ENCODE measurements around the gene NKAIN2. TPM values are rescaled to one million over a fixed set of nuclear protein-coding genes. Genes with fewer than 3 reads are reported as not detected.
"Not testable (repeated sequence)": the region's sequence is repeated elsewhere in the genome, so short reads cannot be mapped to it uniquely, and the experiment has no call there.

The NKAIN2 gene
- total RNA-seq, 1 experiment from 2014 or later: not detected

DNA sequence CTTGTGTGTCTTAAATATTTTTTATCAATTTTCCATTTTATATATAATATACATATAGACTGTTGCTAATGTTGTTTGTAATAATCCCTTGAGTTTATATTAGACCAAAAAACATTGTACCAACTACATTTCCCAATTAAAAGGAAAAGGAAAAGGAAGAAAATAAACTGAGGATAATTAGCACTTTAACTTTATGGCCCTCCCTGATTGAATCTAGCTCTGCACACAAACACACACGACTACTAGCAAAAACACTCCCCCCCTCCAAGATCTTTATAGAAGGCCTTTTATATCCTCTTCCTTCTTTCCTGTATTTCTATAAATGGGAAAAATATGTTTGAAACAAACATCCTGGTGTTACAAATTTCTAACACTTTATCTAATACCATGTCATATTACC lies 276.8 kb downstream of the NKAIN2 start:
- DNase-seq (ENCODE audit: low read depth): no peak

DNA sequence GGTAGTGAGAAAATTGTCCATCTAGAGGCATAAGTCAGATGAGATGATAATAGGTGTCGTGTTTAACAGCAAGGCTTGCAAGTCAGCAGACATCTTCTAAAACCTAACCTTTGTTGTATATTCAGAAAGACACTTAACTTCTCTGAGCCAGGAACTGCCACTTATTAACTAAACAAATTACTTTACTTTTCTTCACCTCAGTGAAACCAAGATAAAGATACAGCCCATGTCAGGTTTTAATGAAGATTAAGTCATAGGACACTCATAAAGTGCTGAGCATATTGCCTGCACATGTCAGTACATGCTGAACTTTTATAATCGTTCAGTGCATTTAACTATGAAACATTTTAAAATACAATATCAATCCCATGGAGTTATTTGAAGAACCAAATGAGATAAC lies 286.8 kb downstream of the NKAIN2 start:
- no peak for DNase-seq (ENCODE audit: low read depth)

DNA sequence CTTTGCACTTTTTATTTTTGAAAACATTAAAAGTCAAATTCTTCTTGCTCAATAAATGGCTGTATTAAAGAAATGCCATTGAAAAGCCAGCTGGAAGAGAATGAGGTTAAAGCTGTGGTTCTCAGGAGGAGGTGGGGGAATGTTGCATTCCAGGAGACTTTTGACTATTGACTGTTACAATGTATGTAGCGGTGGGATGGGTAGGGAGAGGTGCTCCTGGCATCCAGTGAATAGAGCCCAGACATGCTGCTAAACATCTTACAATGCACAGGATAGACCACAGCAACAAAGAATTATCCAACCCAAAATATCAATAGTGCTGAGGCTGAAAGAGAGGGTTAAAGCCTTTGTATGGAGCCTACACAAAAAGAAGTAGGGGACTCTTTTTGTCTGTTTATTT lies 295.9 kb downstream of the NKAIN2 start:
- DNase-seq (ENCODE audit: low read depth): no peak

GRCh38 chr6:124110514-124110913 lies 306.8 kb downstream of the NKAIN2 start:
- DNase-seq (ENCODE audit: low read depth): no peak

DNA sequence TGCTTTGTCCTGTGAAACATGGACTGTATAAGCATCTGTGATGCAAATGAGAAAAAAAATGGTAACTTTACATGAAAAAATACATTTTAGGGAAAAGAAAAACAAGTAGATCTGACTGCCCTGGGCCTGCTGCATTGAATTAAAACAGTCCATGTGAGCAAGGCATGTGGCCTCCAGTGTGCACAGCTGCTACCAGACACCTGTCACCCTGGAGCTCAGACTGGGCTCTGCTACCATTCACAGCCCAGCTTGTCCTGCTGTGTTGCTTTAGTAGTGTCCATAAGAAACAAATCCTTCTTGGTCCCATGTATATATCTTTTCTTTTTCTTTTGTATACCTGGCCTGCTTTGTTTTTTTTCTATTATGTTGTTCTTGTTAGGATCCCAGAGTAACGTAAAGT lies 315.9 kb downstream of the NKAIN2 start:
- no peak for DNase-seq (ENCODE audit: low read depth)

DNA sequence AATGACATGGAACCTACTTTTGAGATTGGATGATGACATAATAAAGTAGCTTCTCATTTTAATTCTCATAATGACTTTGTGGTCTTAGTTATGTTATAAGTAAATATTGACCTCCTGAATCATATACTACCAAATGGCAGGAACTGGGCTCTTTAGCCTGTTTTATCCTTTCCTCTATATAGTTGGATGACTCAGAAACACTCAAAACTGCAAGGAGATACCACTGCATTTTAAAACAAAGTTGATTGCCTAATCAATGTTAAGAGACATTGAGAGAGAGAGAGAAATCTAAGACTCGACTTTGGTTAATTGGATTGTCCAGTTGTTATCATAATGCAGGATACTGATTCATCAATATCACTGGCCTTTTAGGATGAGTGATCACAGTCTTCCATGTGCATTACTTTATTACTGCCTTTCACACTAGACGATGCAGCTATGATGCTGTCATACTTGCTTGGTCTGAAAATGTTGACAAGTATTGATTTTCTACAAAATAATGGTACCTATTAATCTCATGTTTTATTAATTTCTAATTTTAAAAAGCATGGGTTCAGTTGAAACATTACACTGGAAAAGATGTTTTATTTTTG lies 320.0 kb downstream of the NKAIN2 start:
- DNase-seq (ENCODE audit: low read depth): no peak

- no peak for DNase-seq (ENCODE audit: low read depth)
These were observed 327.6 kb downstream of the NKAIN2 start for GRCh38 chr6:124131259-124131658.

GRCh38 chr6:124131779-124132178 lies 328.1 kb downstream of the NKAIN2 start:
- no peak for DNase-seq (ENCODE audit: low read depth)

GRCh38 chr6:124132256-124132655 lies 328.6 kb downstream of the NKAIN2 start:
- DNase-seq (ENCODE audit: low read depth): no peak

DNA sequence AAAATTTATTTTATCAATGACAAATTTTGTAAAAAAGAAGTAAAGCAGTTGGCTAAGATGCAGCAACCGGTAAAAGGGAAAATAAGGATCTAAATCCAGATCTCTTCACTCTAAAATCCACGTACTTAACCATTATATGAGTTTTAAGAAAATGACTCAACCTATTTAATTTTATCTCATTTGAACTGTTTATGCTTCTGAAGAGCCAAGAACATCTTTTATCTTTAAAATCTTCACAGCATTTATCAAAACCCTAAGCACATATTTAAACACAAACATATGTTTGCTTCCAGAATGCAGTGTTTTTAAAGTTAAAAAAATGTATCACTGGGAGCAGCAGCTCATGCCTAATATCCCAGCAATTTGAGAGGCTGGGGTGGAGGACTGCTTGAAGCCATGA lies 339.2 kb downstream of the NKAIN2 start:
- no peak for DNase-seq (ENCODE audit: low read depth)

DNA sequence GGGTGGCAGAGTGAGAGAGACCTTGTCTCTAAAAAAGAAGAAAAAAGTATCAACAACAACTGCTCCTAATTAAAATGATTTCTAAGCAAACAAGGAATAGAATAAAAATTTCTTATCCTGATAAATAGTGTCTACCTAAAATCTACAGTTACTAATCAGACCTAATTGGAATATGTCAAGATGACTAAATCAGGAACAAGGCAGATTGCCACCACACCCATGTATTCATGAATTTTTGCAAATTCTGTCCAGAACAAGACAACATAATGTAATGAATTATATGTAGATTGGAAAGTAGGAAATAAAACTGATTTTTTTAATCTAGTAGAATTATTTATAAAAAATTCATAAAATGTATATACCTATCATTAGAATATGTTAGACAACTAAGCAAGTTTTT lies 339.8 kb downstream of the NKAIN2 start:
- DNase-seq (ENCODE audit: low read depth): no peak

GRCh38 chr6:124147621-124148020 lies 344.0 kb downstream of the NKAIN2 start:
- no peak for DNase-seq (ENCODE audit: low read depth)

- no peak for DNase-seq (ENCODE audit: low read depth)
These were observed 344.7 kb downstream of the NKAIN2 start for GRCh38 chr6:124148236-124148957.

DNA sequence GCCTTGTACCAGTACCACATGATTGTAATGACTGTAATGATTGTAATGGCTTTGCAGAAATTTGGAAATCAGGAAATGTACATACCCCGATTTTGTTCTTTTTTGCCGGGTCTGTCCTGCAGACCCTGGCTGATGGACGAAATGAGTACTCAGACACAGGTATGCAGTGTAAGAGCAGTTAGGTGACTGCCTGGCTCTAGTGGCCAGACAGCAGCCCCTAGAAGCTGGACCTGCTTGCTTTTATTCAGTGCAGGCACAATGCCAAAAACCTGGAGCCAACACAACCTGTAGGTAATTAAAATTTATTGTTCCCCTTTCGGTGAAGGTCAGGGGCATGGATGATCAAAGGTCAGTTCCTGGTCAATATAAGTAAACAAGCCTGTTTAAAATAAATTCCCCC lies 346.0 kb downstream of the NKAIN2 start:
- no peak for DNase-seq (ENCODE audit: low read depth)

- DNase-seq (ENCODE audit: low read depth): no peak
These were observed 354.4 kb downstream of the NKAIN2 start for GRCh38 chr6:124158024-124158423.

GRCh38 chr6:124163676-124164075 lies 360.0 kb downstream of the NKAIN2 start:
- no peak for DNase-seq (ENCODE audit: low read depth)

- DNase-seq (ENCODE audit: low read depth): no peak
These were observed 360.7 kb downstream of the NKAIN2 start for GRCh38 chr6:124164343-124164742.

- not testable (repeated sequence) for DNase-seq (ENCODE audit: low read depth)
These were observed 363.6 kb downstream of the NKAIN2 start for GRCh38 chr6:124167249-124167648.

DNA sequence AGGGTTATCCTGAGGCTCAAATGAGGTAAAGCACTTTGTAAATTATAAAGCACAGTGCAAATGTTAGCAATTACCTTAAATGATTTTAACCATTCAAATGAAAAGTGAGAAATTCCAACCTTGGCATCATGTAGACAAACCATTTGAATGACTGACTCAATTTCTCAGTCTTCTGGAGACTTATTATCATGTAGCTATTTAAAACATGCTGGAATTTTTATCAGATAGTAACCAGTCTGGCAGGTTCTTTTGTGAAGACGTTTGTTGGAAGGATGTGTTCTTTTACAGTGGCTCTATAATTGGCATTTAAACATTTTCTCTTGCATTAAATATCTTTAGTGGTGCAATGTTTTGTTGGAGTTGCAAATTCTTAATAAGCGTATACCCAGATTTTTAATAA lies 386.6 kb downstream of the NKAIN2 start:
- DNase-seq (ENCODE audit: low read depth): no peak

DNA sequence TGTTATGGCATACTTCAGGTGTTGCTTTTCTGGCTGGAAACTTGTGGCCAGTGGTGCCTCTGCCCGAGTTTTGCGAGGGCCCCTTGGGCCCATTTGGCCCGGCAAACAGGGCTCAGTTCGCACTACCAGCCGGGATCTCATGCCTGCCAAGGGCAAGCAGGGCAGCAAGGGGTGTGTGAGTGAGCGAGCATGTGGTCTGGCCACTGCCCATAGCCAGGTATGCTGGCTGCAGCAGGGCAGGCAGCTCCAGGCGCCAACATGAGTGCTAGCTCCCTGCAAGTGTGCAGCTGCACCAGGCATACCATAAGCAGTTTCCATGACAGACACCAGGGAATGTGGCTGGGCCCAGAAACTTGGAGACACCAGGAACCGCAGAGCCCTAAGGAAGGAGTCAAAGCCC lies 389.5 kb downstream of the NKAIN2 start:
- DNase-seq (ENCODE audit: low read depth): no peak

GRCh38 chr6:124197148-124197547 lies 393.5 kb downstream of the NKAIN2 start:
- DNase-seq (ENCODE audit: low read depth): no peak

GRCh38 chr6:124199286-124199685 lies 395.6 kb downstream of the NKAIN2 start:
- no peak for DNase-seq (ENCODE audit: low read depth)

DNA sequence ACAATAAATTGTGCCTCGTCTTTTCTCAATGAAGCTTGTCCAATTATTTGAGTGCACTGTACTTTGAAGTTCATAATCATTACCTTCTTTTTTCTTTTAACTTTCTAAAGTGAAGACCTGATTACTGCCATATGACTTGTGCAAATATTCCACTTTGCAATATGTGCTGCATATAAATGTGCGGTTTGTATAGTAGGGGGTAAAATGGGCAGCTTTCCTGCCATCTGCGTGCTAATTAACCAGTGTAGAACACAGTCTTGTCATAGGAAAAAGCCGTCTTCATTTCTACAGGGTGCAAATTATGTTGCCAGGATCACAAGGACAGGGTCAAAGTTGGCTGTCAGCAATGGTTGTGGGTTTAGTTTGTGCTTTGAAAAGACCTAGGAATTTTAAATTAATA lies 397.0 kb downstream of the NKAIN2 start:
- no peak for DNase-seq (ENCODE audit: low read depth)
